Gastrocnemius medialis (tissue), 4 donors: Measurements from ENCODE around the gene BCAT1.

Experiments
- CTCF ChIP-seq, 5 experiments: fragments of 450-650 bp in 3 of 5; fragments of 200-600 bp in 2 of 5; sonication (generic) in 2 of 5; IDR thresholded peaks in 4 of 5; conservative IDR thresholded peaks in 1 of 5; 1 replicate in 4 of 5; 2 replicates in 1 of 5; pipeline ENCODE4 v1.5.1; 2016 to 2019; ENCODE audit warnings: antibody characterized with exemption in 5 of 5, mild to moderate bottlenecking in 3 of 5, moderate library complexity in 3 of 5
- POLR2A ChIP-seq, 2 donors: fragments of 450-650 bp; IDR thresholded peaks; one replicate each; pipeline ENCODE4 v1.6.1; 2017; ENCODE audit warnings: antibody characterized with exemption in 2 of 2, mild to moderate bottlenecking in 2 of 2, moderate library complexity in 2 of 2

GRCh38 chr12:24950231-24950834, 1.4 kb upstream of the BCAT1 start:
- TF ChIP-seq CTCF (IDR thresholded peaks at IDR 0.05 in 4 of 5, conservative IDR thresholded peaks at IDR 0.05 in 1 of 5), result no peak
- TF ChIP-seq POLR2A (IDR thresholded peaks at IDR 0.05), result no peak
